Measurements from ENCODE around the gene TOMM20. TPM values are rescaled to one million over a fixed set of nuclear protein-coding genes. Genes with fewer than 3 reads are reported as not detected.

Gene TOMM20
- total RNA-seq, 1 experiment from 2014 or later: 72.6 TPM

DNA sequence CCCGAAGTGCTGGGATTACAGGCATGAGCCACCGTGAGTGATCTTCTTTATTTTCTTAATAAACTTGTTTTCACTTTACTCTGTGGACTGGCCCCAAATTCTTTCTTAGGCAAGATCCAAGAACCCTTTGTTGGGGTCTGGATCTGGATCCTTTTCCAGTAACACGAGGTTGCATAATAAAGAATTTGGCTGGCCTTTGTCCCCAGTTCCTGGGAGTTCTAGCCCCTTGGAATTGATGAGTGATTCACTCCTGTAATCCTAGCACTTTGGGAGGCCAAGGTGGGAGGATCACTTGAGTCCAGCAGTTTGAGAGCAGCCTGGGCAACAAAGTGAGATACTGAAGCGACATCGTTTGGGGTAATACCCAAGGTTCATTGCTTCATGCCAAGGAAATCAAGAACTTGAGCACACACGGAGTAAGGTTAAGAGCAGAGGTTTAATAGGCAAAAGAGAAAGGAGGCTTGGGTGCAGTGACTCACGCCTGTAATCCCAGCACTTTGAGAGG, 2.2 kb upstream of the TOMM20 start:
- DNase-seq (ENCODE audit: low spot score): no peak
- H3K36me3 ChIP-seq (ENCODE audit: insufficient read depth, low read length, poor library complexity, severe bottlenecking): peaks cover 10% of the 10 kb centered on the region

GRCh38 chr1:235129774-235130570, 1.3 kb upstream of the TOMM20 start:
- intact Hi-C loops (cut with micrococcal nuclease; ENCODE audit: unreplicated experiment): no loop called here
- H3K27ac ChIP-seq (ENCODE audit: low read depth, low read length, poor library complexity, severe bottlenecking): peak overlapping the region; percentile 94
- BruUV-seq (replicated peaks): no TSS peak
- H3K36me3 ChIP-seq (ENCODE audit: insufficient read depth, low read length, poor library complexity, severe bottlenecking): peaks cover 3% of the 10 kb centered on the region
- no peaks in the 10 kb centered on the region for H3K4me1 ChIP-seq (ENCODE audit: insufficient read depth, low read length, poor library complexity, severe bottlenecking)
- no peaks in the 10 kb centered on the region for H3K27me3 ChIP-seq (replicated peaks; ENCODE audit: insufficient read depth, low read depth, low read length, poor library complexity)
- DNase-seq (ENCODE audit: low spot score): no peak
- TF ChIP-seq CTCF (conservative IDR thresholded peaks at IDR 0.05; ENCODE audit: low read depth, low read length) (no peak), EZH2 (IDR thresholded peaks at IDR 0.05; ENCODE audit: borderline replicate concordance, low read depth, low read length, poor library complexity, severe bottlenecking) (no peak)
- ChIA-PET POLR2A (ENCODE audit: low non-redundant PET) (no interaction called here), CTCF (interaction anchor here (0.6 kb wide), 1 partner anchor 25 kb away, joined by 3 read pairs; no protein-coding TSS in a partner anchor)
- no peaks in the 10 kb centered on the region for H3K9me3 ChIP-seq (ENCODE audit: low read depth, low read length, poor library complexity, severe bottlenecking)
- no peak overlapping the region for H3K4me3 ChIP-seq (ENCODE audit: low read depth, low read length, poor library complexity, severe bottlenecking)

More for the DNA sequence above, 2.2 kb upstream of the TOMM20 start:
- TF ChIP-seq EZH2 (IDR thresholded peaks at IDR 0.05; ENCODE audit: borderline replicate concordance, low read depth, low read length, poor library complexity, severe bottlenecking): no peak
- no peak for TF ChIP-seq CTCF (conservative IDR thresholded peaks at IDR 0.05; ENCODE audit: low read depth, low read length)
- intact Hi-C loops (cut with micrococcal nuclease; ENCODE audit: unreplicated experiment): no loop called here
- ChIA-PET CTCF (interaction anchor here (0.6 kb wide), 1 partner anchor 26 kb away, joined by 3 read pairs; no protein-coding TSS in a partner anchor), POLR2A (ENCODE audit: low non-redundant PET) (no interaction called here)
- BruUV-seq (replicated peaks): no TSS peak
- H3K9me3 ChIP-seq (ENCODE audit: low read depth, low read length, poor library complexity, severe bottlenecking): no peaks in the 10 kb centered on the region
- no peak overlapping the region for H3K27ac ChIP-seq (ENCODE audit: low read depth, low read length, poor library complexity, severe bottlenecking)
- no peaks in the 10 kb centered on the region for H3K27me3 ChIP-seq (replicated peaks; ENCODE audit: insufficient read depth, low read depth, low read length, poor library complexity)
- no peak overlapping the region for H3K4me3 ChIP-seq (ENCODE audit: low read depth, low read length, poor library complexity, severe bottlenecking)
- no peaks in the 10 kb centered on the region for H3K4me1 ChIP-seq (ENCODE audit: insufficient read depth, low read length, poor library complexity, severe bottlenecking)

GRCh38 chr1:235127732-235128455, 743 bp downstream of the TOMM20 start:
- ChIA-PET POLR2A (ENCODE audit: low non-redundant PET) (no interaction called here), CTCF (no interaction called here)
- H3K27me3 ChIP-seq (replicated peaks; ENCODE audit: insufficient read depth, low read depth, low read length, poor library complexity): no peaks in the 10 kb centered on the region
- H3K4me1 ChIP-seq (ENCODE audit: insufficient read depth, low read length, poor library complexity, severe bottlenecking): no peaks in the 10 kb centered on the region
- H3K36me3 ChIP-seq (ENCODE audit: insufficient read depth, low read length, poor library complexity, severe bottlenecking): peaks cover 3% of the 10 kb centered on the region
- DNase-seq (ENCODE audit: low spot score): no peak
- TF ChIP-seq EZH2 (IDR thresholded peaks at IDR 0.05; ENCODE audit: borderline replicate concordance, low read depth, low read length, poor library complexity, severe bottlenecking) (no peak), CTCF (conservative IDR thresholded peaks at IDR 0.05; ENCODE audit: low read depth, low read length) (no peak)
- H3K9me3 ChIP-seq (ENCODE audit: low read depth, low read length, poor library complexity, severe bottlenecking): no peaks in the 10 kb centered on the region
- BruUV-seq (replicated peaks): no TSS peak
- peak overlapping the region; percentile 85 for H3K4me3 ChIP-seq (ENCODE audit: low read depth, low read length, poor library complexity, severe bottlenecking)
- peak overlapping the region; percentile 94 for H3K27ac ChIP-seq (ENCODE audit: low read depth, low read length, poor library complexity, severe bottlenecking)
- intact Hi-C loops (cut with micrococcal nuclease; ENCODE audit: unreplicated experiment): no loop called here

Data from A673 (cell line).